GM18519 (cell line): ENCODE data around the gene SPTSSA.
"Not testable (repeated sequence)": the region's sequence is repeated elsewhere in the genome, so short reads cannot be mapped to it uniquely, and the experiment has no call there.

ENCODE experiments used
- ATAC-seq: cut with Tn5 transposase; IDR thresholded peaks from one replicate; pipeline ENCODE4 v1.9.1; 2021; ENCODE audit warnings: mild to moderate bottlenecking, moderate library complexity; ENCODE audit not compliant: unreplicated experiment, low FRiP score

SPTSSA gene, protein sequence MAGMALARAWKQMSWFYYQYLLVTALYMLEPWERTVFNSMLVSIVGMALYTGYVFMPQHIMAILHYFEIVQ

DNA sequence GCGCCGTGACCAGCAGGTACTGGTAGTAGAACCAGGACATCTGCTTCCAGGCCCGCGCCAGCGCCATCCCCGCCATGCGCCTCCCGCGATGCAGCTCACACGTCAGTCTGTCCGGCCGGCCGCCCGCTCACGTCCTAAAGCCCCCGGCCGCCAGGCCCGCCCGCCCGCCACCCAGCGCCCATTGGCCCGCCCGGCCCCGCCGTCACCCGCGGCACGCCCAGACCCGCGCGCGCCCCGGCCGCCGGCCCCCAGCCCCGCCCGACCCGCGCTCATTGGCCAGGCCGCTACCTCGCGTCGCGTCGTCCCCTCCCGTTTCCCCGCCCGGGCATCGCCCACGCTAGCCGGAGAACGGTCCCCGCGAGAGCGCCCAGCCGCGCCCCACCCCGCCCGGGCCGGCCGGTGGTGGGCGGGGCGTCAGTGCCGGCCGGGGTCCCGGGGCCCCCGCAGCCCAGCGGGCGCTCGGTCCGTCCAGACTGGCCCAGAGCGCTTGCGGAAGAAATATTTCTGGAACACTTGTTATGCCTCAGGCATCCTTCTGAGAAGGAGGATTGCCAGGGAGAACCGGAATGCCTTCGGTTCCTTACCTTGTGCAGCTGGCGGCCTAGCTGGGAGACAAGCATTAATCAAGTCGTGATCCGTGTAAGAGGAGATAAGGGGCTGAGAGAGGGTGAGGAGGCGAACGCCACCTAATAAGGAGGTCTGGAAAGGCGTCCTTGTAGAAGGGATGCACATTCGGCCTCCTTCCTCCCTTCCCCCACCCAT, at the start of gene SPTSSA:
TSS of gene SPTSSA (minus strand) at position 109 of the 762 bp plus-strand sequence. CDS start at position 76, 33 bp downstream.
- ATAC-seq: peak; percentile 90

DNA sequence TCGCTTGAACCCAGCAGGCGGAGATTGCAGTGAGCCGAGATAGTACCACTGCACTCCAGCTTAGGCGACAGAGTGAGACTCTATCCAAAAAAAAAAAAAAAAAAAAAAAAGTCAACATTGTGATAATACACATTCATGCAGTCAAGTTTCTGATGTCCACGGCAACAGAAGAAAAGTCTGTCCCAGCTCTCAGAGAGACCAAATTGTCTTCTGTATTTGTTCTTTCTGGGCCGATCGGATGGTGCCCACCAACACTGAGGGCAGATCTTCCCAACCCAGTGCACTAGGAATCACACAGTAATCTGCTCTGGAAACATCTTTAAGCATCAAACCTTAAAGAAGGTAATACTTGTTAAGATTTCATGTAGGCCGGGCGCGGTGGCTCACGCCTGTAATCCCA, 45.8 kb upstream of the SPTSSA start:
- no peak for ATAC-seq

DNA sequence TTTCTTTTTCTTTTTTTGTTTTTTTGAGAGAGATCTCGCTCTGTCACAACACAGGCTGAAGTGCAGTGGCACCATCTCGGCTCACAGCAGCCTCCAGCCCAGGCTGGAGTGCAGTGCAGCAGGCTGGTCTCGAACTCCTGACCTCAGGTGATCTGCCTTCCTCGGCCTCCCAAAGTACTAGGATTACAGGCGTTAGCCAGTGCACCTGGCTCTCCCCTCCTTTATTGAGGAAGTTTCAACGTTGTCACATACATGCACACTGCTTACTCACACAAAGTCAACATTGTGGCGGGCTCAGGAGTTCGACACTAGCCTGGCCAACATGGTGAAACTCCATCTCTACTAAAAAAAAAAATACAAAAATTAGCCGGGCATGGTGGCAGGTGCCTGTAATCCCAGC, 45.4 kb upstream of the SPTSSA start:
- ATAC-seq: no peak

DNA sequence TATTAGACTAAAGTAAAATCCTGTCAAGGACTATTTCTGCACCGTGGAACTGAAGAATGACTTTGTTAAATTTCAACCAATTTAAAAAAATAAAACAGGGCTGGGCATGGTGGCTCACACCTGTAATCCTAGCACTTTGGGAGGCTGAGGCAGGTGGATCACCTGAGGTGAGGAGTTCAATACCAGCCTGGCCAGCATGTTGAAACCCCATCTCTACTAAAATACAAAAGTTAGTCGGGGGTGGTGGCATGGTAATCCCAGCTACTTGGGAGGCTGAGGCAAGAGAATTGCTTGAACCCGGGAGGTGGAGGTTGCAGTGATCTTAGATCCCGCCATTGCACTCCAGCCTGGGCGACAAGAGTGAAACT, 43.1 kb upstream of the SPTSSA start:
- ATAC-seq: not testable (repeated sequence)

DNA sequence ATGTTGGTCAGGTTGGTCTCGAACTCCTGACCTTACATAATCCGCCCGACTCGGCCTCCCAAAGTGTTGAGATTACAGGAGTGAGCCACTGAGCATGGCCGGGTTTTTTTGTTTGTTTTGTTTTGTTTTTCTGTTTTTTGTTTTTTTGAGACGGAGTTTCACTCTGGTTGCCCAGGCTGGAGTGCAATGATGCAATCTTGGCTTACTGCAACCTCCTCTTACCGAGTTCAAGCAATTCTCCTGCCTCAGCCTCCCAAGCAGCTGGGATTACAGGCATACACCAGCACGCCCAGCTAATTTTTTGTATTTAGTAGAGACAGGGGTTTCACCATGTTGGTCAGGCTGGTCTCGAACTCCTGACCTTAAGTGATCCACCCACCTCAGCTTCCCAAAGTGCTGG, 42.0 kb upstream of the SPTSSA start:
- ATAC-seq: not testable (repeated sequence)

DNA sequence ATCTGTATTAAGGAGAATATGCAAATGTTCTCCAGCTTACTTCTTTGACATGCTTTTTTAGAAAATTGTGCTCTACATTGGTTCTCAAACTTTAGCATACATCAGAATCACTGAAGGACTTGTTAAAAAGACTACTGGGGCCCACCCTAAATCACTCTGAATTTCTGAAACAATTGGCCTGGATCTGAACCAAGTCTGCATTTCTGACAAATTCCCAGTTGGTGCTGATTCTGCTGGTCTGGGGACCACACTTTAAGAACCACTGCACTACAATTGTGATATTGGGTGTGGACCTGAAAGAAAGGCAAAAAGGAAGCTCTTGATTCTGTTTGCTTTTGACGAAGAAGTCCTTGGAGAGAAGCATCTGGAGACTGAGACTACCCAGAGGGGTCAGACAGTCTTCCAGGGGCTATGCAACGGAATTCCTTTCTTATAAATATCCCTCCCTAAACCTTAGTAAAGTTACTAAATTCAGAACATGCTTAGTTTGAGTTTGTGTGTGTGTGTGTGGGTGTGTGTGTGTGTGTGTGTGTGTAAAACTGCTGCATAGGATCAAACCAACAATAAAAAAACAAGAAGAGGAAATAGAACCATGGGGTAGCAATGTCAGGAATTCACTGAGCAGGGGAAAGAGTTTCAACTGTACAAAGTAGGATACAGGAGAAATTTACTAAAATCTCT, 40.6 kb upstream of the SPTSSA start:
- no peak for ATAC-seq

DNA sequence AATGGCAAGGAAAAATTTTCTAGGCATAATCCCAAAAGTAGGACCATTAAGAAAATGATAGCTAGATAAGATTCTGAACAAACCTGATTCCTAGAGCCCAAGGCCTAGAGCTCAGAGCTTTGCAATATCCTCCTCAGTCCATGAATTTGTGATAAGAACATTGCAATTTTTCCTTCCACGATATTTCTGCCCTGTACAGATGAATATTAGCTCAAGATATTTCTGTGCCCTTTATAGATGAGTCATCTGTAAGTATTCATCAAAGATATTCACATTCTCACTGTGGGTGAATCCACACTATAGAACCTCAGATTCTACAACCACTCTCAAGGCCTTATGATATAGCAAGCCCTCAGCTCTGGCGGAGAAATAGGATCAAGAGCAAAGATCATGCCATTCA, 40.0 kb upstream of the SPTSSA start:
- ATAC-seq: no peak

DNA sequence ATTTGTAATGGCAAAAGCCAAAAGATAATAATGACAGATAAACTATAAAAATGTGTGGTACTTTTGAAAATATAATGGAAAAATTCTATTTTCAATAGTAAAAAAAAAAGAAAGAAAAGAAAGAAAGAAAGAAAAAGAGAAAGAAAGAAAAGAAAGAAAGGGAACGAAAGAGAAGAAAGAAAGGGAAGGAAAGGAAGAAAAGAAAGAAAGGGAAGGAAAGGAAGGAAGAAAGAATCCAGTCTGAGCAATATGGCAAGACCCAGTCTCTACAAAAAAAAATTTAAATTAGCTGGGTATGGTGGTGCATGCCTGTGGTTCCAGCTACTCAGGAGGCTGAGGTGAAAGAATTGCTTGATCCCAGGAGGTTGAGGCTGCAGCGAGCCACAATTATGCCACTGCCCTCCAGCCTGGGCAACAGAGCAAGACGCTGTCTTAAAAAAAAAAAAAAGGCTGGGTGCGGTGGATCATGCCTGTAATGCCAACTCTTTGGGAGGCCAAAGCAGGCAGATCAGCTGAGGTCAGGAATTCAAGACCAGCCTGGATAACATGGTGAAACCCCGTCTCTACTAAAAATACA, 39.1 kb upstream of the SPTSSA start:
- no peak for ATAC-seq

DNA sequence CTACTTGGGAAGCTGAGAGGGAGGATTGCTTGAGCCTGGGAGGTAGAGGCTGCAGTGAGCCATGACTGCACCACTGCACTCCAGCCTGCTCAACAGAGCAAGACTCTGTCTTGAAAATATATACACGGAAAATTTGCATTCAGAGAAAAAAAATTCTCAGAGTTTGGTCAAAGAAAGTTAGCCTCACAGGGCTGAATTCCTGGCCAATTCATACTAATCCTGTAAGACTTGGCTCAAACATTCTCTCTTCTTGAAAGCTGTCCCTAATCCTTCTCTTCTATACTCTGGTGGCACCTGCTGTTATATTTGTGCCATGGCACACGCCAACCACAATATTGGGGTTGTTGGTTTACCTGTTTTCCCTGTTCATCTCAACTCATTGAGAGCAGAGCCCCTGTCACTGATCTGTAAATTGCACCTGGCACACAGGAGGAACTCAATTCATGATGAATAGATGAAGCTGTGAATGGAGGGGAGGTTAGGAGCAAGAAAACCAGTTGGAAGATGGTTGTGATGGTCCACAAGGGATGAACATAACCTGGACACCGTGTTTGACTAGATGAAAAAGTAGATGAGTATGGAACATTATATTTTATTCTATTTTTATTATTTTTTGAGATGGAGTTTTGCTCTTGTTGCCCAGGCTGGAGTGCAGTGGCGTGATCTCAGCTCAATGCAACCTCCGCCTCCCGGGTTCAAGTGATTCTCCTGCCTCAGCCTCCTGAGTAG, 36.8 kb upstream of the SPTSSA start:
- no peak for ATAC-seq

DNA sequence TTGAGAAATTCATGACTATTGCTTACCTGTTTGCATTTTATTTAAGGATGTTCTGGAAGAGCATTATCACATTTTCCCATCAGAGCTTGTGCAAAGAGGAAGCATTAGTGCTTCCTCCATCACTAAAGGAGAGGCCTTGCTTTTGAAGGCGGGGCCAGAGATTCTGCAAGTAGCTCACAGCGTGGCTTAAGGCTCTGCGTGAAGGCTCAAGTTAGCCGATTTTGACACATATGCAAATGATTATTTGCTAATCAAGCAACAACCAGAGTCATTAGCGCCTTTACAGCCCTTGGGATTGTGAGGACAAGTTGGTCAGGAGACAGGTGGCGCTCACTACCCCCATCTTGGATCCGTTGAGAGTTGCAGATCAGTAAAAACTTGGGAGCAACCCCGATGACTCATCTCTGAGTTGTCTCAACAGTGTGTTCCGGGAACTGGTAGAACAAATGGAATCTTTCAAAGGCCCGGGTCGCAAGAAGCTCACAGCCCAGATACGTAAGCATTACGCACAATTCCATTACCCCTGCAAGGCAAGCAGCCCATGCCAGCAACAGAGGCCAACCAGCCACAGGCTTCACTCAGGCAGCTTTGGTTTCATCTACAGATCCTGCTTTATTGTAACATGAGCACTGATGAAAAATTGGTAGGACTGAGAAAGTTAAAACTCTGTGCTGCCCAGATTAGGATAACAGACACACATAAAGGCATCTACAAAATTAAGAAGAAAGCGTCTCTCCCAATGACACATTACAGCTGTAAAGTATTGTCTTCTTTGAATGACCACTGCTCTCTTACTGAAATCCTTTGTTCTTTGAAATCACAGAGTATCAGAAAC, 34.9 kb upstream of the SPTSSA start:
- ATAC-seq: no peak

DNA sequence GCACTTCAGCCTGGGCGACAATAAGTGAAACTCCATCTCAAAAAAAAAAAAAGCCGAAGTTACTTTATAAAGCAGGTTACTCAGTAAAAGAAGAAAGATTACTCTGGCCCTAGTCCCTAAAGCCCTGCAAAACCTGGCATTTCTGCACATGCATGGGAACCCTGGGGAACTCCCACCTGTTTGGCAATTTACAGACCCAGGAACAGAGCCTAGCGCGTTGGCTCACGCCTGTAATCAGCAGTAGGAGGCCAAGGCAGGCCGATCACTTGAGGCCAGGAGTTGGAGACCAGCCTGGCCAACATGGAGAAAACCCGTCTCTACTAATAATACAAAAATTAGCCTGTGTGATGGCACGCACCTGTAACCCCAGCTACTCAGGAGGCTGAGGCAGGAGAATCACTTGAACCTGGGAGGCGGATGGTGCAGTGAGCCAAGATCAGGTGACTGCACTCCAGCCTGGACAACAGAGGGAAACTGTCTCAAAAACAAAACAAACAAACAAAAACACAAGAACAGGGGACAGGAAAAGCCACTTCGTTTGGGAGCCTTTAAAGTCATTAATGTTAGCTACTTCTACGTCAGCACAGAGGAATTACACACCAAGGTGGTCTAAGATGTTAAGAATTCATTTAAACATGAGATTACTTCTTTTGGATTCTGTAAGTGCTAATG, 34.1 kb upstream of the SPTSSA start:
- no peak for ATAC-seq

DNA sequence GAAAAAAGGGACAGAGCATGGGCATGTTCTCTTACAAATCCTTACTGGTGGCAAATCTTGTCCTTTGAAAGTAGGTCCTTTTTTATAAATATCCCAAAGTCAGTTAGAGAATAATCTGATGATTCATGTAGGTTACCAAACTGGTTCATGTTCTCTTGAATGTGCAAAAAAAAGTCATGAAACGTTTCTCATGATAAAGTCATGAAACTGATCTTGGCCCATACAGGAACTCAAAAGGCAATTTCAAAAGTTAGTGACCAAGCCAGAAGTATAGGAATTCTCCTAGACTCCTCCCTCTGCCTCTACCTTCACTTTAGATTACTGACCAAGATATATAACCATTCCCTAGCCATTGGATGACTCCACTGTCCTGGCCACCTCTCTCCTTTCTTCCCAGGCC, 27.3 kb upstream of the SPTSSA start:
- ATAC-seq: no peak

DNA sequence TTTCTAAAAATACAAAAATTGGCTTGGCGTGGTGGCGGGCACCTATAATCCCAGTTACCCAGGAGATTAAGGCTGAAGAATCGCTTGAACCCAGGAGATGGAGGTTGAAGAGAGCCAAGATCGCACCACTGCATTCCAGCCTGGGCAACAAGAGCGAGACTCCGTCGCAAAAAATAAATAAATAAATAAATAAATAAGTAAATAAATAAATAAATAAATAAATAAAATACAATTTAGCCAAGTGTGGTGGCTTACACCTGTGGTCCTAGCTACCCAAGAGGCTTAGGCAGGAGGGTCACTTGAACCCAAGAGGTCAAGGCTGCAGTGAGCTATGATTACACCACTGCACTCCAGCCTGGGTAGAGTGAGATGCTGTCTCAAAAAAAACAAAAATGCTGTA, 26.5 kb upstream of the SPTSSA start:
- ATAC-seq: no peak

DNA sequence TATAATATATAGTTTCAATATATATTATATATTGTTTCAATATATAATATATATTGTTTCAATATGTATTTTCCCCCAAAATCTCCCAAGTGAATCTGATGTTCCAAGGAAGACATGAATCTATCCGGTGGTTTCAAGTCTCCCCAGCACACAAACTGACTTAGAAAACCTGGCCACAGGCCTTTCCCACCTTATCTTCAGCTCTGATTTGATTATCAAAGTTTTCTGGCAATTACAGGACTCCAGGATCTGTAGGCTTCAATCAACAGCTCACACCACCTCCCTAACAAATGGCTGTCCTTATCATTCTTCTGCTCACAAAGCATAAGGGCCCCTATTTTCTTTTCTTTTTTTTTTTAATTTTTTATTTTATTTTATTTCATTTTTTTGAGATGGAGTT, 22.7 kb upstream of the SPTSSA start:
- ATAC-seq: no peak

DNA sequence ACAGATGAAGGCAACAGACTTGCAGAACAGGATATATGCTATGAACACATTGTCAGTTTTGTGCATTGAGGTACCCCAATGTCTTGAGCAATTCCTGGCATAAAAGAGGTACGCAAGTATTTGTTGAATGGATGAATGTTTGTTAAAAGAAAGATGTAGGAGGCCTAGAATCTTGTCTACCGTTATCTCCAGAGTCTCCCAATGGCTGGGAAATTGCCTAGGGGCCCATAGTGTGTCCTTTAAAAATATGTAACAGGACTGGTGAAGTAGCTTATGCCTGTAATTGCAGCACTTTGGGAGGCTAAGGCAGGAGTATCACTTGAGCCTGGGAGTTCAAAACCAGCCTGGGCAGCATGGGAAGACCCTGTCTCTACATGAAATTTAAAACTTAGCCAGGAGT, 20.4 kb upstream of the SPTSSA start:
- ATAC-seq: no peak

DNA sequence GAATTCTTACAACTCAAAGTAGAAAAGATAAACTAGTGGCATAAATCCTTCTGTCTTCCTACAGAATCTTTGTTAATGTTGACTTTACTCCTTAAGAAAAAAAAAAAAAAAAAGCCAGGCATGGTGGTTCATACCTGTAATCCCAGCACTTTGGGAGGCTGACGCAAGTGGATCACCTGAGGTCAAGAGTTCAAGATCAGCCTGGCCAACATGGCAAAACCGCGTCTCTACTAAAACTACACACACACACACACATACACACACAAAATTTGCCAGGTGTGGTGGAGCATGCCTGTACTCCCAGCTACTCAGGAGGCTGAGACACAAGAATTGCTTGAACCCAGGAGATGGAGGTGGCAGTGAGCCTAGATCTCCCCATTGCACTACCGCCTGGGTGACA, 17.7 kb upstream of the SPTSSA start:
- ATAC-seq: no peak

DNA sequence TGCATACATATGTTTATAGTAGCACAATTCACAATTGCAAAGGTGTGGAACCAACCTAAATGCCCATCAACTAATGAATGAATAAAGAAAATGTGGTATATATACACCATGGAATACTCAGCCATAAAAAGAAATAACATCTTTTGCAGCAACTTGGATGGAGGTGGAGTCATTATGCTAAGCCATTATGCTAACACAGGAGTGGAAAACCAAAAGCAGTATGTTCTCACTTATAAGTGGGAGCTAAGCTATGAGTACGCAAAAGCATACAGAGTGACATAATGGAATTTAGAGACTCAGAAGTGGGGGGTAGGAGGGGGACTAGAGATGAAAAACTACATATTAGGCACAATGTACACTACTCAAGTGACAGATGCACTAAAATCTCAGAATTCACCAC, 16.2 kb upstream of the SPTSSA start:
- no peak for ATAC-seq

DNA sequence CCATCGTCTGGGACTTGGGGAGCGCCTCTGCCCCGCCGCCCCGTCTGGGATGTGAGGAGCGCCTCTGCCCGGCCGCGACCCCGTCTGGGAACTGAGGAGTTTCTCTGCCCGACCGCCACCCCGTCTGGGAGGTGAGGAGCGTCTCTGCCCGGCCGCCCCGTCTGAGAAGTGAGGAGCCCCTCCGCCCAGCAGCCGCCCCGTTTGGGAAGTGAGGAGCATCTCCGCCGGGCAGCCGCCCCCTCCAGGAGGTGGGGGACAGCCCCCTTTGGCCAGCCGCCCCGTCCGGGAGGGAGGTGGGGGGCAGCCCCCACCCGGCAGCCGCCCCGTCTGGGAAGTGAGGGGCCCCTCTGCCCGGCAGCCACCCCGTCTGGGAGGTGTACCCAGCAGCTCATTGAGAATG, 14.0 kb upstream of the SPTSSA start:
- not testable (repeated sequence) for ATAC-seq

DNA sequence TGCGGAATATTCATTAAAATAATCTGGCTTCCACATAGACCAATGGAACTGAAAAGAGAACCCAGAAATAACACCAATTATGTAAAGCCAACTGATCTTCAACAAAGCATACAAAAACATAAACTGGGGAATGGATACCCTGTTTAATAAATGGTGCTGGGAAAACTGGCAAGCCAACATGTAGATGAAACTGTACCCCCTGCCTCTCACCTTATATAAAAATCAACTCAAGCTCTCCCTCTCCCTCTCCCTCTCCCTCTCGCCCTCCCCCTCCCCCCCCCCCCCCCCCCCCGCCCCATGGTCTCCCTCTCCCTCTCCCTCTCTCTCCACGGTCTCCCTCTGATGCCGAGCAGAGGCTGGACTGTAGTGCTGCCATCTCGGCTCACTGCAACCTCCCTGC, 13.1 kb upstream of the SPTSSA start:
- no peak for ATAC-seq
